ENCODE data around the gene KIF14.

DNA sequence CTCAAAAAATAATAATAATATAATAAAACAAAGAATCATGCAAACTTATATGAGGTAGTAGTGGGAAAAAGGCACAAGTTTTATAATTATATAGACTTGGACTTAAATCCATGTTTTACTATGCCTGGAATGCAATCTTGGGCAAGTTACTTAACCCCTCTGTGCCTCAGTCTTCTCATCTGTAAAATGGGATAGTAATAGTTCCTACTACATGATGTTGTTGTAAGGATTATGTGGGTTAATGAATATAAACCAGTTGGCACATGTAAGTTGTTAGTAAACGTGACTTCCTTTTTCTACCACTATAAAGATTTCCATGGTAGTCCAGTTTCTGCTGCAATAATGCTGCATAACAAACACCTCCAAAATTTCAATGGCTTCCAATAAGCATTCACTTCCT lies 10.8 kb upstream of the KIF14 start:
- TF ChIP-seq POLR2A (IDR thresholded peaks at IDR 0.05; ENCODE audit: control extremely low read depth in 1 of 2, low read depth in 2 of 2, low read length in 2 of 2): no peak
- TF ChIP-seq, protein P1, sequence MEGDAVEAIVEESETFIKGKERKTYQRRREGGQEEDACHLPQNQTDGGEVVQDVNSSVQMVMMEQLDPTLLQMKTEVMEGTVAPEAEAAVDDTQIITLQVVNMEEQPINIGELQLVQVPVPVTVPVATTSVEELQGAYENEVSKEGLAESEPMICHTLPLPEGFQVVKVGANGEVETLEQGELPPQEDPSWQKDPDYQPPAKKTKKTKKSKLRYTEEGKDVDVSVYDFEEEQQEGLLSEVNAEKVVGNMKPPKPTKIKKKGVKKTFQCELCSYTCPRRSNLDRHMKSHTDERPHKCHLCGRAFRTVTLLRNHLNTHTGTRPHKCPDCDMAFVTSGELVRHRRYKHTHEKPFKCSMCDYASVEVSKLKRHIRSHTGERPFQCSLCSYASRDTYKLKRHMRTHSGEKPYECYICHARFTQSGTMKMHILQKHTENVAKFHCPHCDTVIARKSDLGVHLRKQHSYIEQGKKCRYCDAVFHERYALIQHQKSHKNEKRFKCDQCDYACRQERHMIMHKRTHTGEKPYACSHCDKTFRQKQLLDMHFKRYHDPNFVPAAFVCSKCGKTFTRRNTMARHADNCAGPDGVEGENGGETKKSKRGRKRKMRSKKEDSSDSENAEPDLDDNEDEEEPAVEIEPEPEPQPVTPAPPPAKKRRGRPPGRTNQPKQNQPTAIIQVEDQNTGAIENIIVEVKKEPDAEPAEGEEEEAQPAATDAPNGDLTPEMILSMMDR (IDR thresholded peaks at IDR 0.05; ENCODE audit: control extremely low read depth in 1 of 3, insufficient read depth in 1 of 3, low read depth in 1 of 3, low read length in 3 of 3): no peak

Data from H1 (cell line).